Activated CD4-positive, alpha-beta memory T cell treated with anti-CD3 and anti-CD28 coated beads, Interleukin-2, amount 10 ng/mL, durations not matched to agents 7 days and 5 days (primary cell): ENCODE data around the gene DPP10. TPM values are rescaled to one million over a fixed set of nuclear protein-coding genes. Genes with fewer than 3 reads are reported as not detected.

ENCODE experiments used
- CTCF ChIA-PET: fragments of 350-600 bp; sonication (Branson Sonifier 250); formaldehyde crosslinking; loops from one replicate; lab custom pipeline; 2021; ENCODE audit warnings: antibody characterized with exemption, inconsistent platforms; lab: Charles Lee
- POLR2A ChIA-PET: fragments of 350-600 bp; sonication (Branson Sonifier 250); formaldehyde crosslinking; loops from one replicate; lab custom pipeline; 2021; ENCODE audit warnings: antibody characterized with exemption; lab: Charles Lee
- DNase-seq: peaks from one replicate; pipeline ENCODE4 v3.0.0-alpha.2; 2020
- H3K27ac Mint-ChIP-seq: one replicate; pipeline ENCODE4 v1.8.0; 2021; ENCODE audit warnings: mild to moderate bottlenecking, mixed read lengths
- H3K27me3 Mint-ChIP-seq: one replicate; pipeline ENCODE4 v1.8.0; 2021; ENCODE audit warnings: mixed read lengths
- H3K36me3 Mint-ChIP-seq: one replicate; pipeline ENCODE4 v1.8.0; 2021; ENCODE audit warnings: low read depth, mixed read lengths
- H3K4me1 Mint-ChIP-seq: one replicate; pipeline ENCODE4 v1.8.0; 2021; ENCODE audit warnings: mixed read lengths
- H3K4me3 Mint-ChIP-seq: one replicate; pipeline ENCODE4 v1.8.0; 2021; ENCODE audit warnings: mild to moderate bottlenecking, mixed read lengths
- H3K9me3 Mint-ChIP-seq: one replicate; pipeline ENCODE4 v1.8.0; 2021; ENCODE audit warnings: mixed read lengths
- total RNA-seq, 2 experiments: library from RNA; stranded (reverse); gene quantifications; one replicate each; pipeline ENCODE4 v1.2.3, GENCODE V29; 2021

DPP10 gene
- total RNA-seq, 2 experiments from 2014 or later: not detected

GRCh38 chr2:115568643-115569042 is 1126.2 kb downstream of the DPP10 start:
- POLR2A ChIA-PET: no interaction called here
- no peak overlapping the region for H3K4me3 Mint-ChIP-seq
- peaks cover 19% of the 10 kb centered on the region for H3K9me3 Mint-ChIP-seq
- CTCF ChIA-PET: no interaction called here
- no peak for DNase-seq
- no peaks in the 10 kb centered on the region for H3K36me3 Mint-ChIP-seq
- H3K4me1 Mint-ChIP-seq: no peaks in the 10 kb centered on the region
- no peak overlapping the region for H3K27ac Mint-ChIP-seq
- no peaks in the 10 kb centered on the region for H3K27me3 Mint-ChIP-seq

GRCh38 chr2:115569547-115569946 is 1127.1 kb downstream of the DPP10 start:
- H3K27me3 Mint-ChIP-seq: no peaks in the 10 kb centered on the region
- no peak overlapping the region for H3K27ac Mint-ChIP-seq
- no peaks in the 10 kb centered on the region for H3K36me3 Mint-ChIP-seq
- H3K4me1 Mint-ChIP-seq: no peaks in the 10 kb centered on the region
- CTCF ChIA-PET: no interaction called here
- no peak overlapping the region for H3K4me3 Mint-ChIP-seq
- no peak for DNase-seq
- POLR2A ChIA-PET: no interaction called here
- peaks cover 27% of the 10 kb centered on the region for H3K9me3 Mint-ChIP-seq

DNA sequence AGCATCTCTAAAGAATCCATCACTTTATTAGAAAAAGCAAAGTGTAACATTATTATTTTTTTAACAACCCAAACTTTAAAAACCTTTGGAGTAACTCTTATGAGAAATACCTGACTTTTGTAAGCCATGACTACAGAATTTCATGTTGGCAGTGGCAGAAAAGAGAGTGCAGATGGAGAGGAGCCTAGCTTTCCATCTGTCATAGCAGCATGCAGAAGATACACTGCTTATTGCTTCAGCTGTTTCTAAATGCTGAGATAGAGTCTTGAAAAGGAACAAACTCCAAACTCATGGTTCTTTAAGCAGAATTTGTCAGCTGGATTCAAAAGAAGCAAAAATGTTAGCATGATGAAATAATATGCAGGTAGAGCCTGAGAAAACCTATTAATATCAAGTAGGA is 1130.3 kb downstream of the DPP10 start:
- Mint-ChIP-seq H3K36me3 (no peaks in the 10 kb centered on the region), H3K27me3 (no peaks in the 10 kb centered on the region), H3K4me1 (no peaks in the 10 kb centered on the region), H3K4me3 (no peak overlapping the region), H3K27ac (no peak overlapping the region), H3K9me3 (peaks cover 28% of the 10 kb centered on the region)
- no peak for DNase-seq
- ChIA-PET POLR2A (no interaction called here), CTCF (no interaction called here)

DNA sequence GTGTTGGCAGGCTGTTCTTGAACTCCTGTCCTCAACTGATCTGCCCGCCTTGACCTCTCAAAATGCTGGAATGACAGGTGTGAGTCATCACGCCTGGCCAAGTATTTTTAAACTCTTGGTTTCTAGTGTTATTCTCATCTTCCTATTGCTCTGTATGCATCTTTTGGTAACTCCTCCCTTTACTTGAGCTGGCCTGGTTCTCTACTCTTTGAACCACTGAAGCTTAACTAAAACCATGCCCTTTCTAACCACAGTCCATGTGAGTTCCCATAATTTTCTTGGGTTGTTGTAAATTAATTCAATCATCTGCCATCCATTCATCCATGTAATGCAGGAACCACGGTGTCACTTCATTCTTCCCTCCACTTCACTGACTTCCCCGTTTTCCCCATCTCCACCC is 1131.3 kb downstream of the DPP10 start:
- H3K9me3 Mint-ChIP-seq: peaks cover 24% of the 10 kb centered on the region
- CTCF ChIA-PET: no interaction called here
- no peak for DNase-seq
- H3K27ac Mint-ChIP-seq: no peak overlapping the region
- H3K27me3 Mint-ChIP-seq: no peaks in the 10 kb centered on the region
- H3K4me3 Mint-ChIP-seq: no peak overlapping the region
- POLR2A ChIA-PET: no interaction called here
- no peaks in the 10 kb centered on the region for H3K36me3 Mint-ChIP-seq
- no peaks in the 10 kb centered on the region for H3K4me1 Mint-ChIP-seq

GRCh38 chr2:115574667-115575066 is 1132.2 kb downstream of the DPP10 start:
- CTCF ChIA-PET: no interaction called here
- H3K4me3 Mint-ChIP-seq: no peak overlapping the region

DNA sequence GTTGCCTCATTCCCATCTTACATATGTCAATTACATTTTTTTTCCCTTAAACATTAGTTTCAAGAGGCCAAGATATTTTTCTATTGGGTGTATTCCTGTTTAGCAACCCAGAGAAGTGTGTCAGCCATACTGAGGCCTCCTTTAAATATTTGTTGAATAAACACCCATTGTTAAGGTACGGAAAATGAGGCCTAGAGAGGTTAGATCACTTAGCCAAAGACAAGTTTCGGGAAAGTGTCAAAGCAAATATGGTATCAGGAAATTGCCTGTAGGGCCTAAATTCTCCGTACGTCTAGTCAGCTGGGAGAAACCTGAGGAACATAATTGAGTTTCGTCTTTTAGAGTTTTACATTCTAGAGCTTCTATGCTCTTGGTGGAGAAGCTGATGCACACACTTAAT is 1138.3 kb downstream of the DPP10 start:
- Mint-ChIP-seq H3K4me1 (no peaks in the 10 kb centered on the region), H3K27ac (no peak overlapping the region), H3K4me3 (no peak overlapping the region), H3K27me3 (no peaks in the 10 kb centered on the region), H3K9me3 (peaks cover 16% of the 10 kb centered on the region), H3K36me3 (no peaks in the 10 kb centered on the region)
- ChIA-PET CTCF (no interaction called here), POLR2A (no interaction called here)
- no peak for DNase-seq

More at GRCh38 chr2:115574667-115575066, 1132.2 kb downstream of the DPP10 start:
- peaks cover 22% of the 10 kb centered on the region for H3K9me3 Mint-ChIP-seq
- no peaks in the 10 kb centered on the region for H3K36me3 Mint-ChIP-seq
- H3K27me3 Mint-ChIP-seq: no peaks in the 10 kb centered on the region
- POLR2A ChIA-PET: no interaction called here
- no peak overlapping the region for H3K27ac Mint-ChIP-seq
- no peak for DNase-seq
- H3K4me1 Mint-ChIP-seq: no peaks in the 10 kb centered on the region

- H3K9me3 Mint-ChIP-seq: peaks cover 19% of the 10 kb centered on the region
- H3K4me3 Mint-ChIP-seq: no peak overlapping the region
- DNase-seq: no peak
- H3K27me3 Mint-ChIP-seq: no peaks in the 10 kb centered on the region
- no peak overlapping the region for H3K27ac Mint-ChIP-seq
- ChIA-PET POLR2A (no interaction called here), CTCF (no interaction called here)
- H3K4me1 Mint-ChIP-seq: no peaks in the 10 kb centered on the region
- no peaks in the 10 kb centered on the region for H3K36me3 Mint-ChIP-seq
These were observed 1142.1 kb downstream of the DPP10 start for GRCh38 chr2:115584507-115584906.

DNA sequence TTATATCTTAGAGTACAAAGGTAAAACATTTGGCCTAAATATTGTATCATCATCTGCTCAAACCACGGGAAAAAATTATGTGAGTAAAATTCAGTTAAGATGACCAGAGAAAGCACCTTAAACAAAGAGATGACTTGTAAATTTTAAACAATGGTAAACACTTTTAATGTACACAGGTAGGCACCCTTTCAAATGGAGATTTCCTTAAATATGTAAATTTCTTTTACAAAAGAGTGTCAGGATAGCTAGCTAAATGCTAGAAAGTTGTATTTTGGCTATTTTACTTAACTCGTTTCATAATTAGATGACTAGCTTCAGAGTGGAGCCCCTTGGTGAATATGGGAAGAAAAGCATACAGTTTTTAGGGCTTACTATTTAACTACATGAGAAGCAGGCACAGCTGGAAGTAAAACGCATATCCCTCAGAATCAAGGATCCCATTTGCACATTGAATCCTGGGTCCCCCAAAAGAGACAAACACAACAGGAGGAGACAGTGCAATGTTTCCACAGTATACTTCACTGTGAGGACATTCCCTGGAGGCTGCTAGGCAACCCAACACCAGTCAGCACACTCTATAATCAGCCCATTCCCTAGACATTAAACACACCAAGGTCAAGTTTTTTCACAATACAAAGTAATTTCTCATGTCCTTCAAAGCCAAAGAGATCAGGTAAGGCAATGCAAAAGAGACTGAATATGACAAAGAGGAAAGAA is 1154.4 kb downstream of the DPP10 start:
- no peak overlapping the region for H3K4me3 Mint-ChIP-seq
- DNase-seq: no peak

GRCh38 chr2:115603285-115603684 is 1160.8 kb downstream of the DPP10 start:
- Mint-ChIP-seq H3K27me3 (no peaks in the 10 kb centered on the region), H3K9me3 (peaks cover 1% of the 10 kb centered on the region), H3K4me3 (no peak overlapping the region), H3K27ac (no peak overlapping the region), H3K36me3 (no peaks in the 10 kb centered on the region), H3K4me1 (no peaks in the 10 kb centered on the region)
- ChIA-PET POLR2A (no interaction called here), CTCF (no interaction called here)
- no peak for DNase-seq

More for the DNA sequence above, 1154.4 kb downstream of the DPP10 start:
- peaks cover 11% of the 10 kb centered on the region for H3K9me3 Mint-ChIP-seq
- no peaks in the 10 kb centered on the region for H3K36me3 Mint-ChIP-seq
- H3K4me1 Mint-ChIP-seq: no peaks in the 10 kb centered on the region
- H3K27ac Mint-ChIP-seq: no peak overlapping the region
- POLR2A ChIA-PET: no interaction called here
- CTCF ChIA-PET: no interaction called here
- no peaks in the 10 kb centered on the region for H3K27me3 Mint-ChIP-seq

DNA sequence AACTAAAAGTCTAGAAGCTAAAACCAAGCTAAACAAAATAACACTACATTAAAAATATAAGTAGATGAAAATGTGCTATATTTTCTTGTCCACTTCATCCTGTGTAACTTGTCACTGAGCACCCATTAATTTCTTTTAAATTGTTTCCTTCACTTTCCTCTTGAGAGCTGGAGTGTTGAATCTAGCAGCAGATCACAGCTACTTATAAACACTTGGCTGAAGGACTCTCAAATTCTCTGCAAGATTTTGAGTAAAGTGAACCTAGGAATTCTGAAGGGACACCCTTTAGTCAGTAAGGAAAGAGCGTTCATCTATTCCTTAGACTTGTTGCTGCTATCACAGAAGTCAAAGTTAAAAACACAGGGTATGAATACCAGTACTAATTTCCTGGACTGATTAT is 1163.9 kb downstream of the DPP10 start:
- no peak overlapping the region for H3K27ac Mint-ChIP-seq
- POLR2A ChIA-PET: no interaction called here
- H3K36me3 Mint-ChIP-seq: no peaks in the 10 kb centered on the region
- H3K4me3 Mint-ChIP-seq: no peak overlapping the region
- peaks cover 14% of the 10 kb centered on the region for H3K9me3 Mint-ChIP-seq
- no peak for DNase-seq
- CTCF ChIA-PET: no interaction called here
- H3K27me3 Mint-ChIP-seq: no peaks in the 10 kb centered on the region
- H3K4me1 Mint-ChIP-seq: no peaks in the 10 kb centered on the region

DNA sequence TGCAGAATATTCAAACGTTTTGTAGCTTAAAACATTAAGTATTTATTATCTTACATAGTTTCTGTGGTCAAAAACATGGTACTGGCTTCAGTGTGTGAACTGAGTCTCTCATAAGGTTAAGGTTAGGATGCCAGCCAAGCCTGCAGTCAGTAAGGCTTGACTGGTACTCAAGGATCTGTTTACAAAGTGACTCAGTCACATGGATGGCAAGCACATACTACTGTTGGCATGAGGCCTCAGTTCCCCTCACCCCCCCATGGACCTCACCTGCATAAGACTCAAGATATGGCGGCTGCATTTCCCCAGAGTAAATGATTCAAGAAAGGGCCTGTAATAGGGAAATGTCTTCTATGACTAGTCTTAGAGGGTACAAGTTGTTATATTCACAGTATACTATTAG is 1167.5 kb downstream of the DPP10 start:
- H3K27ac Mint-ChIP-seq: no peak overlapping the region
- no peaks in the 10 kb centered on the region for H3K4me1 Mint-ChIP-seq
- H3K36me3 Mint-ChIP-seq: no peaks in the 10 kb centered on the region
- H3K27me3 Mint-ChIP-seq: no peaks in the 10 kb centered on the region
- POLR2A ChIA-PET: no interaction called here
- peaks cover 19% of the 10 kb centered on the region for H3K9me3 Mint-ChIP-seq
- no peak for DNase-seq
- CTCF ChIA-PET: no interaction called here
- H3K4me3 Mint-ChIP-seq: no peak overlapping the region

- Mint-ChIP-seq H3K27ac (no peak overlapping the region), H3K9me3 (peaks cover 19% of the 10 kb centered on the region), H3K4me1 (no peaks in the 10 kb centered on the region), H3K27me3 (no peaks in the 10 kb centered on the region), H3K4me3 (no peak overlapping the region), H3K36me3 (no peaks in the 10 kb centered on the region)
- no peak for DNase-seq
- POLR2A ChIA-PET: no interaction called here
- CTCF ChIA-PET: no interaction called here
These were observed 1168.4 kb downstream of the DPP10 start for GRCh38 chr2:115610888-115611287.

DNA sequence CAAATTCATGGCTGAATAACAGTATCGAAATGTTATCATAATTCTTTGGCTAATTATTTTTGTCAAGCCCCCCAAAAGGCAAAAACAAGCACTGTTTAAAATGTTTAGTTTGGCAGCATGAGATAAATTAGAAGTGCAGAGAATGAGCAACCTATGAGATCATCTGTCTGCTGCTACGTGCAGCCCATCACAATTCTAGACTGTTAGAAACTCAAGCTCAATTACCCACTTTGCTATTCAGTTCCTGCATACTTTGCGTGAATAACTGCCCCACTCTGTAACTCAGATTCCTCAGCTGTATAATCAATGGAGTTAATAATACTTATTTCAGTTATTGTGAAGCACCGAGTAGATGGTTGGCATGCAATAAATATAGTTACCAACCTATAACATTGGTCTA is 1181.9 kb downstream of the DPP10 start:
- Mint-ChIP-seq H3K4me1 (no peaks in the 10 kb centered on the region), H3K27me3 (no peaks in the 10 kb centered on the region), H3K36me3 (no peaks in the 10 kb centered on the region), H3K9me3 (peaks cover 11% of the 10 kb centered on the region), H3K4me3 (no peak overlapping the region), H3K27ac (no peak overlapping the region)
- ChIA-PET CTCF (no interaction called here), POLR2A (no interaction called here)
- no peak for DNase-seq

DNA sequence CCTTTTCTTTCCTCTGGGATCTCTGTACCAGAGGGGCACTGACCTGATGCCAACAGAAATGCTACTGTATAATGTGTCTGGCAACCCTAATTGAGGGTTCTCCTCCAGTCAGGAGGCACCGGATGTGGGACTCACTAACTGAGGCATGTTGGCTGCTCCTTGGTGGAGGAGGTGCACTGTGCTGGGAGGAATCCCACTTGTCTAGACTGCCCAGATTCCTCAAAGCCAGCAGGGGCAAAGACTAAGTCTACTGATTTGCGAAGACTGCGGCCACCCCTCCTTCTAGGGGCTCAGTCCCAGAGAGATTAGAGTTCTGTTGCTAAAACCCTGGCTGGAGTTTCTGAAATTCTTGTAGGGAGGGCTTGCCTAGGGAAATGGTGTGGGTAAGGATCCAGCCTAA is 1192.1 kb downstream of the DPP10 start:
- no peak overlapping the region for H3K4me3 Mint-ChIP-seq
- CTCF ChIA-PET: no interaction called here
- POLR2A ChIA-PET: no interaction called here
- H3K9me3 Mint-ChIP-seq: peaks cover 24% of the 10 kb centered on the region
- no peaks in the 10 kb centered on the region for H3K36me3 Mint-ChIP-seq
- no peak for DNase-seq
- H3K27ac Mint-ChIP-seq: no peak overlapping the region
- no peaks in the 10 kb centered on the region for H3K4me1 Mint-ChIP-seq
- H3K27me3 Mint-ChIP-seq: no peaks in the 10 kb centered on the region
